Measurements from ENCODE around the gene CARD11.

- TF ChIP-seq CTCF (conservative IDR thresholded peaks at IDR 0.05 in 1 of 2, IDR thresholded peaks at IDR 0.05 in 1 of 2; ENCODE audit: low read depth in 1 of 2, low read length in 2 of 2) (no peak), EZH2 (IDR thresholded peaks at IDR 0.05; ENCODE audit: low read length, missing control alignments) (no peak)
These were observed 26.2 kb upstream of the CARD11 start for GRCh38 chr7:3069771-3070449.

Measured in fibroblast of lung (primary cell).